Panc1 (cell line): Measurements from ENCODE around the gene TAF4B. TPM values are rescaled to one million over a fixed set of nuclear protein-coding genes. Genes with fewer than 3 reads are reported as not detected.

ENCODE experiments used
- ATAC-seq: fragments of 200-7000 bp; cut with Tn5 transposase; 2 replicates; pipeline ENCODE4 v1.9.1; 2020; ENCODE audit warnings: mild to moderate bottlenecking, moderate library complexity
- BruUV-seq: library from RNA; stranded (reverse); fragments of 400-500 nt; replicated peaks from 2 replicates; lab custom pipeline; 2021; lab: Mats Ljungman, UMichigan
- CTCF ChIA-PET: fragments of 300-600 bp; sonication (Branson Sonifier 250); formaldehyde crosslinking; loops from one replicate; lab custom pipeline; 2022; ENCODE audit warnings: antibody characterized with exemption; lab: Charles Lee
- POLR2A ChIA-PET: fragments of 300-600 bp; sonication (Branson Sonifier 250); formaldehyde crosslinking; loops from one replicate; lab custom pipeline; 2022; ENCODE audit warnings: antibody characterized with exemption; lab: Charles Lee
- DNase-seq: peaks from one replicate; pipeline ENCODE4 v3.0.0-alpha.2; 2010; ENCODE audit warnings: low read depth, low spot score
- H3K27ac ChIP-seq: 2 replicates; pipeline ENCODE4 v1.5.1; 2011; ENCODE audit warnings: mild to moderate bottlenecking, low read length, inconsistent platforms
- H3K27me3 ChIP-seq: fragments of 200-500 bp; sonication (Bioruptor generic); 2 replicates; pipeline ENCODE4 v1.6.0; 2014; ENCODE audit warnings: low read length, inconsistent platforms; ENCODE audit not compliant: control insufficient read depth, insufficient read depth
- H3K36me3 ChIP-seq: fragments of 200-500 bp; sonication (Bioruptor generic); 2 replicates; pipeline ENCODE4 v1.5.1; 2014; ENCODE audit warnings: inconsistent platforms, mild to moderate bottlenecking, low read length, moderate library complexity; ENCODE audit not compliant: control insufficient read depth, insufficient read depth
- H3K4me1 ChIP-seq: 2 replicates; pipeline ENCODE4 v1.5.1; 2011; ENCODE audit warnings: inconsistent platforms, mild to moderate bottlenecking, low read length, moderate library complexity; ENCODE audit not compliant: control insufficient read depth, insufficient read depth
- H3K4me3 ChIP-seq, 2 experiments: 2 replicates each; pipeline ENCODE4 v1.5.1; 2011 to 2012; ENCODE audit warnings: low read depth in 2 of 2, low read length in 2 of 2, mild to moderate bottlenecking in 2 of 2, inconsistent platforms in 1 of 2, moderate library complexity in 1 of 2
- H3K9me3 ChIP-seq: fragments of 200-500 bp; sonication (Bioruptor generic); 2 replicates; pipeline ENCODE4 v1.5.1; 2014; ENCODE audit warnings: low read depth, mild to moderate bottlenecking, inconsistent platforms, low read length, moderate library complexity; ENCODE audit not compliant: control insufficient read depth, insufficient read depth
- POLR2AphosphoS5 ChIP-seq: IDR thresholded peaks from 2 replicates; pipeline ENCODE4 v1.6.1; 2012; ENCODE audit warnings: mild to moderate bottlenecking, low read depth, low read length, moderate library complexity
- SIN3A ChIP-seq: IDR thresholded peaks from 2 replicates; pipeline ENCODE4 v1.6.1; 2012; ENCODE audit warnings: low read depth, mild to moderate bottlenecking, low read length, moderate library complexity, borderline replicate concordance; ENCODE audit not compliant: insufficient read depth
- TCF7L2 ChIP-seq: IDR thresholded peaks from 2 replicates; pipeline ENCODE4 v1.6.1; 2011; ENCODE audit warnings: mild to moderate bottlenecking, low read depth, low read length, inconsistent platforms
- in situ Hi-C: cut with HindIII; loops from 2 replicates; pipeline ENCODE4 v1.10.0; 2016; ENCODE audit warnings: low sequenced_read_pairs, low pct_unique_long_range_greater_than_20kb
- intact Hi-C: fragments of 100-400 bp; cut with micrococcal nuclease; formaldehyde crosslinking; loops from one replicate; pipeline ENCODE4 v1.10.0; 2022; ENCODE audit not compliant: unreplicated experiment
- total RNA-seq: library from RNA; stranded (reverse); gene quantifications from one replicate; pipeline ENCODE4 v1.2.1, GENCODE V29; 2021; ENCODE audit not compliant: unreplicated experiment
- TF ChIP-seq, protein P1 (sequence below), 2 experiments: IDR thresholded peaks; 2 replicates each; pipeline ENCODE4 v1.6.1; 2011 to 2012; ENCODE audit warnings: low read depth in 2 of 2, control low read depth in 1 of 2, low read length in 1 of 2, mild to moderate bottlenecking in 1 of 2, moderate library complexity in 1 of 2; ENCODE audit not compliant: insufficient read depth in 1 of 2
- TF ChIP-seq, protein P2 (sequence below): fragments of 450-650 bp; IDR thresholded peaks from 2 replicates; pipeline ENCODE4 v1.5.1; 2017; ENCODE audit warnings: mild to moderate bottlenecking

The TAF4B gene
- total RNA-seq, 1 experiment from 2014 or later = 8.0 TPM

- no TSS peak for BruUV-seq
- no peaks in the 10 kb centered on the region for H3K27me3 ChIP-seq
- TF ChIP-seq, protein P1, sequence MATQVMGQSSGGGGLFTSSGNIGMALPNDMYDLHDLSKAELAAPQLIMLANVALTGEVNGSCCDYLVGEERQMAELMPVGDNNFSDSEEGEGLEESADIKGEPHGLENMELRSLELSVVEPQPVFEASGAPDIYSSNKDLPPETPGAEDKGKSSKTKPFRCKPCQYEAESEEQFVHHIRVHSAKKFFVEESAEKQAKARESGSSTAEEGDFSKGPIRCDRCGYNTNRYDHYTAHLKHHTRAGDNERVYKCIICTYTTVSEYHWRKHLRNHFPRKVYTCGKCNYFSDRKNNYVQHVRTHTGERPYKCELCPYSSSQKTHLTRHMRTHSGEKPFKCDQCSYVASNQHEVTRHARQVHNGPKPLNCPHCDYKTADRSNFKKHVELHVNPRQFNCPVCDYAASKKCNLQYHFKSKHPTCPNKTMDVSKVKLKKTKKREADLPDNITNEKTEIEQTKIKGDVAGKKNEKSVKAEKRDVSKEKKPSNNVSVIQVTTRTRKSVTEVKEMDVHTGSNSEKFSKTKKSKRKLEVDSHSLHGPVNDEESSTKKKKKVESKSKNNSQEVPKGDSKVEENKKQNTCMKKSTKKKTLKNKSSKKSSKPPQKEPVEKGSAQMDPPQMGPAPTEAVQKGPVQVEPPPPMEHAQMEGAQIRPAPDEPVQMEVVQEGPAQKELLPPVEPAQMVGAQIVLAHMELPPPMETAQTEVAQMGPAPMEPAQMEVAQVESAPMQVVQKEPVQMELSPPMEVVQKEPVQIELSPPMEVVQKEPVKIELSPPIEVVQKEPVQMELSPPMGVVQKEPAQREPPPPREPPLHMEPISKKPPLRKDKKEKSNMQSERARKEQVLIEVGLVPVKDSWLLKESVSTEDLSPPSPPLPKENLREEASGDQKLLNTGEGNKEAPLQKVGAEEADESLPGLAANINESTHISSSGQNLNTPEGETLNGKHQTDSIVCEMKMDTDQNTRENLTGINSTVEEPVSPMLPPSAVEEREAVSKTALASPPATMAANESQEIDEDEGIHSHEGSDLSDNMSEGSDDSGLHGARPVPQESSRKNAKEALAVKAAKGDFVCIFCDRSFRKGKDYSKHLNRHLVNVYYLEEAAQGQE (IDR thresholded peaks at IDR 0.05; ENCODE audit: insufficient read depth in 1 of 2, low read depth in 2 of 2, low read length in 1 of 2) = no peak
- TF ChIP-seq, protein P2, sequence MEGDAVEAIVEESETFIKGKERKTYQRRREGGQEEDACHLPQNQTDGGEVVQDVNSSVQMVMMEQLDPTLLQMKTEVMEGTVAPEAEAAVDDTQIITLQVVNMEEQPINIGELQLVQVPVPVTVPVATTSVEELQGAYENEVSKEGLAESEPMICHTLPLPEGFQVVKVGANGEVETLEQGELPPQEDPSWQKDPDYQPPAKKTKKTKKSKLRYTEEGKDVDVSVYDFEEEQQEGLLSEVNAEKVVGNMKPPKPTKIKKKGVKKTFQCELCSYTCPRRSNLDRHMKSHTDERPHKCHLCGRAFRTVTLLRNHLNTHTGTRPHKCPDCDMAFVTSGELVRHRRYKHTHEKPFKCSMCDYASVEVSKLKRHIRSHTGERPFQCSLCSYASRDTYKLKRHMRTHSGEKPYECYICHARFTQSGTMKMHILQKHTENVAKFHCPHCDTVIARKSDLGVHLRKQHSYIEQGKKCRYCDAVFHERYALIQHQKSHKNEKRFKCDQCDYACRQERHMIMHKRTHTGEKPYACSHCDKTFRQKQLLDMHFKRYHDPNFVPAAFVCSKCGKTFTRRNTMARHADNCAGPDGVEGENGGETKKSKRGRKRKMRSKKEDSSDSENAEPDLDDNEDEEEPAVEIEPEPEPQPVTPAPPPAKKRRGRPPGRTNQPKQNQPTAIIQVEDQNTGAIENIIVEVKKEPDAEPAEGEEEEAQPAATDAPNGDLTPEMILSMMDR = no peak
- TF ChIP-seq SIN3A (no peak), POLR2AphosphoS5 (no peak), TCF7L2 (no peak)
- H3K27ac ChIP-seq = no peak overlapping the region
- no peaks in the 10 kb centered on the region for H3K36me3 ChIP-seq
- 0 out of 2 replicates have a peak, but pooled peaks cover 4% of the 10 kb centered on the region for H3K9me3 ChIP-seq
- intact Hi-C loops = no loop called here
- no peak for DNase-seq
- no peak for ATAC-seq
- no peak overlapping the region for H3K4me3 ChIP-seq
- in situ Hi-C loops = no loop called here
- CTCF ChIA-PET = interaction anchor here (1.2 kb wide), 1 partner anchor 26 kb away, joined by 4 read pairs; no protein-coding TSS in a partner anchor
- no peaks in the 10 kb centered on the region for H3K4me1 ChIP-seq
- POLR2A ChIA-PET = no interaction called here
These were observed 182.8 kb downstream of the TAF4B start for GRCh38 chr18:26409091-26409490.

DNA sequence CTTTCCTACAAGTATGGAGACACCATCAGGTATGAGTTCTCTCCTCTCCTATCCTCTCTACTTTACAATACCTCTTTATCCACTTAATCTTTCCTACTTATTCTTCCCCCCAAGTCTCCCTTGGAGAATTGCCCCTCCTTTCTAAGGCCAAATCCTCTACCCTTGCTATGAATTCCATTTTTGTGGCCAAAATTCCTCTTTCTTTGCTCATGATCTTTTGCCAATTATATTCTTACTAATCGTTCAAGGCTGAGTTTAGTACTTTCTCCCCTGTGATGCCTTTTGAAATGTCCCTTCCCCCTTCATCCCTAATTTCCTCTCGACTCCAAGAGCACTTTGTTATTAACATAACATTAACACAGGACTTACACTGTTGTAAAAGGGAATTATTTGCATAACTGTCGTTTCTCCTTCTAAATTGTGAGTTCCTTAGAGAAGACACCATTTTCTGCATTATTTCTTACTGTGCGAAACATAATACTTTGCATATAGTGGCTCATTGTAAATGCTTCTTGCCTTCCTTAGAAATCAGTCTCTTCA lies 188.7 kb downstream of the TAF4B start:
- POLR2A ChIA-PET = no interaction called here
- H3K4me3 ChIP-seq = no peak overlapping the region
- BruUV-seq = no TSS peak
- in situ Hi-C loops = no loop called here
- no peaks in the 10 kb centered on the region for H3K36me3 ChIP-seq
- DNase-seq = no peak
- H3K4me1 ChIP-seq = no peaks in the 10 kb centered on the region
- intact Hi-C loops = no loop called here
- H3K27ac ChIP-seq = no peak overlapping the region
- CTCF ChIA-PET = no interaction called here
- 0 out of 2 replicates have a peak, but pooled peaks cover 4% of the 10 kb centered on the region for H3K9me3 ChIP-seq
- no peaks in the 10 kb centered on the region for H3K27me3 ChIP-seq
- no peak for ATAC-seq
- TF ChIP-seq, protein P2 = no peak
- no peak for TF ChIP-seq POLR2AphosphoS5
- no peak for TF ChIP-seq SIN3A
- TF ChIP-seq, protein P1 (IDR thresholded peaks at IDR 0.05; ENCODE audit: insufficient read depth in 1 of 2, low read depth in 2 of 2, low read length in 1 of 2) = no peak
- TF ChIP-seq TCF7L2 = no peak
